T-helper 2 cell treated with Interferon-gamma antibody and Interleukin-4, amounts not matched to agents 5 μg/mL and 100 μg/mL, for 36 hours (primary cell): ENCODE measurements around the gene TRIM43.
"Not testable (repeated sequence)": the region's sequence is repeated elsewhere in the genome, so short reads cannot be mapped to it uniquely, and the experiment has no call there.

Experiments used
- DNase-seq: peaks from one replicate; pipeline ENCODE4 v3.0.0; 2021; ENCODE audit warnings: low spot score
- H3K27ac Mint-ChIP-seq: one replicate; pipeline ENCODE4 v1.8.0; 2021; ENCODE audit warnings: mild to moderate bottlenecking, mixed read lengths
- H3K27me3 Mint-ChIP-seq: one replicate; pipeline ENCODE4 v1.8.0; 2021; ENCODE audit warnings: low read depth, mixed read lengths
- H3K36me3 Mint-ChIP-seq: one replicate; pipeline ENCODE4 v1.8.0; 2021; ENCODE audit warnings: low read depth, mixed read lengths
- H3K4me1 Mint-ChIP-seq: one replicate; pipeline ENCODE4 v1.8.0; 2021; ENCODE audit warnings: low read depth, mixed read lengths
- H3K4me3 Mint-ChIP-seq: one replicate; pipeline ENCODE4 v1.8.0; 2022; ENCODE audit warnings: mild to moderate bottlenecking, moderate library complexity, mixed read lengths
- H3K9me3 Mint-ChIP-seq: one replicate; pipeline ENCODE4 v1.8.0; 2021; ENCODE audit warnings: mixed read lengths

TRIM43 gene

GRCh38 chr2:95608356-95608755 is 16.6 kb downstream of the TRIM43 start:
- not testable (repeated sequence) for H3K4me3 Mint-ChIP-seq, DNase-seq, H3K9me3 Mint-ChIP-seq, H3K27ac Mint-ChIP-seq, H3K27me3 Mint-ChIP-seq, H3K36me3 Mint-ChIP-seq, H3K4me1 Mint-ChIP-seq

GRCh38 chr2:95609764-95610163 is 18.0 kb downstream of the TRIM43 start:
- H3K4me3 Mint-ChIP-seq, H3K9me3 Mint-ChIP-seq, DNase-seq, H3K4me1 Mint-ChIP-seq, H3K36me3 Mint-ChIP-seq, H3K27me3 Mint-ChIP-seq, H3K27ac Mint-ChIP-seq: not testable (repeated sequence)

GRCh38 chr2:95613048-95613447 is 21.2 kb downstream of the TRIM43 start:
- DNase-seq, H3K27me3 Mint-ChIP-seq, H3K36me3 Mint-ChIP-seq, H3K27ac Mint-ChIP-seq, H3K4me3 Mint-ChIP-seq, H3K4me1 Mint-ChIP-seq, H3K9me3 Mint-ChIP-seq: not testable (repeated sequence)

- H3K27ac Mint-ChIP-seq, H3K9me3 Mint-ChIP-seq, H3K4me1 Mint-ChIP-seq, H3K36me3 Mint-ChIP-seq, H3K27me3 Mint-ChIP-seq, DNase-seq, H3K4me3 Mint-ChIP-seq: not testable (repeated sequence)
Observed at GRCh38 chr2:95622728-95623127, 30.9 kb downstream of the TRIM43 start.

GRCh38 chr2:95630987-95631386 is 39.2 kb downstream of the TRIM43 start:
- H3K36me3 Mint-ChIP-seq, H3K4me3 Mint-ChIP-seq, H3K27ac Mint-ChIP-seq, DNase-seq, H3K4me1 Mint-ChIP-seq, H3K27me3 Mint-ChIP-seq, H3K9me3 Mint-ChIP-seq: not testable (repeated sequence)

GRCh38 chr2:95633626-95634259 is 41.9 kb downstream of the TRIM43 start:
- H3K4me3 Mint-ChIP-seq, H3K36me3 Mint-ChIP-seq, DNase-seq, H3K27me3 Mint-ChIP-seq, H3K4me1 Mint-ChIP-seq, H3K9me3 Mint-ChIP-seq, H3K27ac Mint-ChIP-seq: not testable (repeated sequence)

GRCh38 chr2:95640515-95641288 is 48.9 kb downstream of the TRIM43 start:
- H3K4me3 Mint-ChIP-seq = not testable (repeated sequence)

GRCh38 chr2:95641289-95641575 is 49.4 kb downstream of the TRIM43 start:
- DNase-seq, H3K27me3 Mint-ChIP-seq, H3K4me1 Mint-ChIP-seq, H3K4me3 Mint-ChIP-seq, H3K36me3 Mint-ChIP-seq, H3K9me3 Mint-ChIP-seq, H3K27ac Mint-ChIP-seq: not testable (repeated sequence)

More at GRCh38 chr2:95640515-95641288, 48.9 kb downstream of the TRIM43 start:
- DNase-seq, H3K27me3 Mint-ChIP-seq, H3K36me3 Mint-ChIP-seq, H3K27ac Mint-ChIP-seq, H3K4me1 Mint-ChIP-seq, H3K9me3 Mint-ChIP-seq: not testable (repeated sequence)

GRCh38 chr2:95641787-95642186 is 50.0 kb downstream of the TRIM43 start:
- H3K9me3 Mint-ChIP-seq, H3K4me1 Mint-ChIP-seq, H3K27me3 Mint-ChIP-seq, H3K27ac Mint-ChIP-seq, DNase-seq, H3K36me3 Mint-ChIP-seq, H3K4me3 Mint-ChIP-seq: not testable (repeated sequence)

GRCh38 chr2:95642360-95642759 is 50.6 kb downstream of the TRIM43 start:
- H3K36me3 Mint-ChIP-seq, H3K27ac Mint-ChIP-seq, H3K27me3 Mint-ChIP-seq, H3K4me3 Mint-ChIP-seq, H3K4me1 Mint-ChIP-seq, DNase-seq, H3K9me3 Mint-ChIP-seq: not testable (repeated sequence)

GRCh38 chr2:95642951-95643350 is 51.1 kb downstream of the TRIM43 start:
- not testable (repeated sequence) for H3K4me1 Mint-ChIP-seq, H3K27ac Mint-ChIP-seq, H3K27me3 Mint-ChIP-seq, H3K36me3 Mint-ChIP-seq, DNase-seq, H3K4me3 Mint-ChIP-seq, H3K9me3 Mint-ChIP-seq

- H3K27me3 Mint-ChIP-seq = not testable (repeated sequence)
Observed at GRCh38 chr2:95645312-95645711, 53.5 kb downstream of the TRIM43 start.

GRCh38 chr2:95646274-95646994 is 54.6 kb downstream of the TRIM43 start:
- not testable (repeated sequence) for H3K27ac Mint-ChIP-seq, DNase-seq, H3K9me3 Mint-ChIP-seq, H3K4me3 Mint-ChIP-seq, H3K27me3 Mint-ChIP-seq, H3K36me3 Mint-ChIP-seq, H3K4me1 Mint-ChIP-seq

More at GRCh38 chr2:95645312-95645711, 53.5 kb downstream of the TRIM43 start:
- not testable (repeated sequence) for H3K36me3 Mint-ChIP-seq, H3K9me3 Mint-ChIP-seq, H3K27ac Mint-ChIP-seq, DNase-seq, H3K4me1 Mint-ChIP-seq, H3K4me3 Mint-ChIP-seq

GRCh38 chr2:95648894-95649544 is 57.2 kb downstream of the TRIM43 start:
- DNase-seq, H3K4me3 Mint-ChIP-seq, H3K9me3 Mint-ChIP-seq, H3K4me1 Mint-ChIP-seq, H3K27me3 Mint-ChIP-seq, H3K27ac Mint-ChIP-seq, H3K36me3 Mint-ChIP-seq: not testable (repeated sequence)
